Peyer's patch (tissue), 4 donors: ENCODE data around the gene ALKBH7.

ENCODE experiments used
- POLR2A ChIP-seq, 2 donors: fragments of 450-650 bp; IDR thresholded peaks; one replicate each; pipeline ENCODE4 v1.5.1; 2017; ENCODE audit warnings: antibody characterized with exemption in 2 of 2, mild to moderate bottlenecking in 2 of 2, moderate library complexity in 2 of 2
- TF ChIP-seq, protein P1 (sequence below), 6 experiments: fragments of 450-650 bp in 4 of 6; fragments of 200-600 bp in 2 of 6; sonication (generic) in 1 of 6; IDR thresholded peaks; one replicate each; pipeline ENCODE4 v1.5.1; 2017 to 2019; ENCODE audit warnings: antibody characterized with exemption in 6 of 6, mild to moderate bottlenecking in 3 of 6, moderate library complexity in 1 of 6

DNA sequence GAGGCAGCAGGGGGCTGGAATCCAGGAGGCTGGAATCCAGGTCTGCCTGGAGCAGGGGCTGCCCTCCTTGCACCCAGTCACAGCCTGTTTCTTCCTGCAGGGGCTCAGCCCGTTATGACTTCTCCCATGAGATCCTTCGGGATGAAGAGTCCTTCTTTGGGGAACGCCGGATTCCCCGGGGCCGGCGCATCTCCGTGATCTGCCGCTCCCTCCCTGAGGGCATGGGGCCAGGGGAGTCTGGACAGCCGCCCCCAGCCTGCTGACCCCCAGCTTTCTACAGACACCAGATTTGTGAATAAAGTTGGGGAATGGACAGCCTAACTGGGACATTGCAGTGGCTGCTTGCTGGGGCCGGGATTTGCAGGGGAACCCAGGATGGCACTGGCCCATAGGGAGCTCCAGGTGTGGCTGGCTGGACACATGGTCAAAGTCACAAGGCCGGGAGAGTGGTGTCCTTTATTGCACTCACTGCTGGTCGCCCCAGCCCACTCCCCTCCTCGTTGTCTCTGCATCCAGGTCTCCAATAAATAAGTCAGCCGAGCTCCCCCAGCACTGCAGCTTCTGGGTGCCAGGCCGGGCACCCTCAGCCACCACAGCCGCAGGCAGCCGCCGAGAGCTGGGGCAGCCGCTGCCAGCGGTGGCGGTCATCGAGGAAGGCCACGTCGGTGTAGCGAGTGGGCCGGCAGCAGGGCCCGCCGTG, 2.3 kb downstream of the ALKBH7 start:
- TF ChIP-seq, protein P1, sequence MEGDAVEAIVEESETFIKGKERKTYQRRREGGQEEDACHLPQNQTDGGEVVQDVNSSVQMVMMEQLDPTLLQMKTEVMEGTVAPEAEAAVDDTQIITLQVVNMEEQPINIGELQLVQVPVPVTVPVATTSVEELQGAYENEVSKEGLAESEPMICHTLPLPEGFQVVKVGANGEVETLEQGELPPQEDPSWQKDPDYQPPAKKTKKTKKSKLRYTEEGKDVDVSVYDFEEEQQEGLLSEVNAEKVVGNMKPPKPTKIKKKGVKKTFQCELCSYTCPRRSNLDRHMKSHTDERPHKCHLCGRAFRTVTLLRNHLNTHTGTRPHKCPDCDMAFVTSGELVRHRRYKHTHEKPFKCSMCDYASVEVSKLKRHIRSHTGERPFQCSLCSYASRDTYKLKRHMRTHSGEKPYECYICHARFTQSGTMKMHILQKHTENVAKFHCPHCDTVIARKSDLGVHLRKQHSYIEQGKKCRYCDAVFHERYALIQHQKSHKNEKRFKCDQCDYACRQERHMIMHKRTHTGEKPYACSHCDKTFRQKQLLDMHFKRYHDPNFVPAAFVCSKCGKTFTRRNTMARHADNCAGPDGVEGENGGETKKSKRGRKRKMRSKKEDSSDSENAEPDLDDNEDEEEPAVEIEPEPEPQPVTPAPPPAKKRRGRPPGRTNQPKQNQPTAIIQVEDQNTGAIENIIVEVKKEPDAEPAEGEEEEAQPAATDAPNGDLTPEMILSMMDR (IDR thresholded peaks at IDR 0.05) = no peak
- TF ChIP-seq POLR2A (IDR thresholded peaks at IDR 0.05) = no peak
